GM12892 (cell line): ENCODE results near the gene LRRTM4.

Experiments
- POLR2A ChIP-seq: IDR thresholded peaks from 2 replicates; pipeline ENCODE4 v1.6.1; 2011; ENCODE audit warnings: low read depth, low read length, control low read depth
- TAF1 ChIP-seq: IDR thresholded peaks from 2 replicates; pipeline ENCODE4 v1.6.1; 2011; ENCODE audit warnings: low read depth, mild to moderate bottlenecking, control low read depth, low read length, borderline replicate concordance

GRCh38 chr2:77270433-77270832, 251.7 kb downstream of the LRRTM4 start:
- TF ChIP-seq TAF1, result no peak
- TF ChIP-seq POLR2A, result no peak
